ENCODE data around the gene PUS3.
A peak's percentile ranks its signal among the peaks of the same experiment; 100 is the strongest.

The PUS3 gene

DNA sequence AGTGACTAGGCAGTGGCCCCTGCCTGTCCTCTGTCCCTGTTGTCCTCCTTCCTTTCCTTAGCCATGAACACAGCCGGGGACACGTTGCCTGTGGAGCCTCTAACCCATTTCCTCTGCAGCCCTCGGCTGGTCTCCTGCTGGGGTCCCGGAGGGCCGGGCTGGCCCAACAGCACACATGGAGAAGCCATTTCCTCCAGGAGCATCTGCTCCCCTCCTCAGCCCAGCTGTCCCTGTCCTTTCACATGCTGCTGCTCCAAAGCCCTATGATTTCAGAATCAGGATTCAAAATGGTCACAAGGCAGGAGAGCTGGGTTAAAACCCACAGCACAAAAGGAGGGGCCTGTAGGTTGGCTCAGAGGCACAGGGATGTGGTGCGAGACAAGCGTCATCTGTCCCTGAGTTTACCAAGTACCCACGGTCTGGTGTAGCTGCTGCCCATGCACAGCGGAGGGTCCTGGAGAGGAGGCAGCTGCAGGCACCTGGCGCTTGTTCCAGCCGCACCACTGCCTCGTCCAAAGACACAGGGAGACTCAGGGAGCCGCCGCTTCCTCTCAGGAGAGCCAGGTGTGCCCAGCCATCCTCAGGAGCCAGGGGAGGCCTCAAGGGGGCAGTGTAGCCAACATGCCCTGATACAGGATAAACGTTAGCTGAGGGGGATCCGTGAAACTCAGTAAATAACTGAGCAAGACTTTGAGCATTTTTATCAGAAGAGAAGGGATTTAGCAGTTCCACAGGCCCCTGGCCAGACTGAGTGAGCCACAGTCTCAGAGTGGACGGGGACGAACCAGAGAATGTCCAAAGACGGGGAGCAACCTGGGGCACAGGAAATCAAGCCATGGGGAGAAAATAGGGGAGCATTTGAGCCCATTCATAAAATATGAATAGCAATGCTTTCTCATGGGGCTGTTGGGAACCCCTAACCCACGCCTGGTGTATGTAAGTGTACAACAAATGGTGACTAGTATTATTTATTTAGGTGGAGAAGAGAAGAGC, 38.9 kb upstream of the PUS3 start:
- FAIRE-seq (no peak), DNase-seq (ENCODE audit: low spot score) (peak; percentile 14)

DNA sequence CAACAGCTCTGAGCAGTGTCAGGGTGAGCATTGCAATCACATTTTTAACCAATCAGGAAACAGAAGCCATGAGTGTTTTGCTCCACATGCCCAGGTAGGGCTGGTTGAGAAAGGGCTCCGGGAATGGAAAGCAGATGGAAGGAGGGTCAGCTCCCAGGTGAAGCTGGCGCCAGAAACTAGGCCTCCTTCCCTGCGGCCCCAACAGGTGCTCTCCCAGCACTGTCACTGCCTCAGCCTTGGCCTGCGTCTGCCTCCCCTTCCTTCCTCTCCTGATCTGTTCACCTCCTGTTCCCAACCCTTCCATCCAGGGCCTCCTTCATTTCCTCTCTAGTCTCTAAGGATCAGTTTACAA, 38.2 kb upstream of the PUS3 start:
- DNase-seq (ENCODE audit: low spot score) = no peak
- no peak for FAIRE-seq

DNA sequence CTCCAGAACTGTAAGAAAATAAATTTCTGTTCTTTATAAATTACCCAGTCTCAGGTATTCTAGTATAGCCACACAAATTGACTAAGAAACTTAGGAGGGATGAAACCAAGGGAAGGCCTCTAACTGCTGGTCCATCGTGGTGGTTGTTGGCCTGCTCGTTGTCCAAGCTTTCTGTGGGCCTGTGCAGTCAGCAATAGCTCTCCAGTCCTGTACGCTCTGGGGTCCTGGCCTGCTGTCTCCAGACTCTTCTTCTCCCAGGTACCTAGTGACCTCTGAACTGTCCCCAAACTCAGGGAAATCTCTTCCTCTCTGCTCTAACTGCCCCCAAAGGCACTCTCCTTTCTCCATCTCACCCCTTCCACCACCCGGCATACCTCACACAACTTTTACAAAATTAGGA, 37.1 kb upstream of the PUS3 start:
- no peak for FAIRE-seq
- DNase-seq (ENCODE audit: low spot score) = no peak

DNA sequence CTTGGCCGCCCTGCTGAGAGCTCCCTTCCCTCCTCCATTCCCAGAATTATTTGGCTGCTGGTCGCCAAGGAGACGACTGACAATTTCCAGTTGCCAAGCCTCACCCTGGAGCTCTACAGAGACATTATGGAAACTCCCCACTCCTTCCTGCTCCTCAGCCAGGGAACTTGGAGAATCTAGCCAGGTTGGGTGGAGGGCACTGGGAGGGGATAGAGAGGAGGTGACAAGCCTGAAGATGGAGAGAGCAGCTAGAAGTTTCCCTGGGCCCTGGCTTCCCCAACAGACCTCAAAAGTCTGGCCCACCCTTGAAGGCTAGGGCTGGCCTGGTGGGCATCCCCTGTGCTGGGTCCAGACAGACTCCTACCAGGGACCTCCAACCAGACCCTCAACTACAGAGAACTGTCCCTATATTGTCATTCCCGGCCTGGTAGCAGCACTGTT, 36.1 kb upstream of the PUS3 start:
- no peak for FAIRE-seq
- DNase-seq (ENCODE audit: low spot score) = no peak

DNA sequence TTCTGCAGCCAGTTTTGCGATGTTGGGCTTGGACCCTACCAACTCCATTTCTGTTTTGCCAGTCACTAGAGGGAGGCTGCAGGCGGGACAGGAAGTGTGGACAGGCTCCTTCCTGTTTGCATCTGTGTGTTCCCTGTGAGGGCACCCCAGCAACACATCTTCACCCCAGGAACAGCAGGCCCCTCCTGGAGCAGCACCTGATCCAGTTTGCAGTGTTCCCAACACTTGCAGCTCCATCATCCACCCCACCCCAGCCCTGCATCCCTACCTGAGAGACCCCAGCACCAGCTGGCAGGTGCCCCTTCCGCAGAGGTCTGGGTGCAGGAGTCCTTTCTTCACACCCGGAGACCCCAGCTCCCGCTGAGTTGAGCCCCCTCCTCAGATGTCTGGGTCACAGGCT, 35.4 kb upstream of the PUS3 start:
- DNase-seq (ENCODE audit: low spot score) = no peak
- FAIRE-seq = no peak

DNA sequence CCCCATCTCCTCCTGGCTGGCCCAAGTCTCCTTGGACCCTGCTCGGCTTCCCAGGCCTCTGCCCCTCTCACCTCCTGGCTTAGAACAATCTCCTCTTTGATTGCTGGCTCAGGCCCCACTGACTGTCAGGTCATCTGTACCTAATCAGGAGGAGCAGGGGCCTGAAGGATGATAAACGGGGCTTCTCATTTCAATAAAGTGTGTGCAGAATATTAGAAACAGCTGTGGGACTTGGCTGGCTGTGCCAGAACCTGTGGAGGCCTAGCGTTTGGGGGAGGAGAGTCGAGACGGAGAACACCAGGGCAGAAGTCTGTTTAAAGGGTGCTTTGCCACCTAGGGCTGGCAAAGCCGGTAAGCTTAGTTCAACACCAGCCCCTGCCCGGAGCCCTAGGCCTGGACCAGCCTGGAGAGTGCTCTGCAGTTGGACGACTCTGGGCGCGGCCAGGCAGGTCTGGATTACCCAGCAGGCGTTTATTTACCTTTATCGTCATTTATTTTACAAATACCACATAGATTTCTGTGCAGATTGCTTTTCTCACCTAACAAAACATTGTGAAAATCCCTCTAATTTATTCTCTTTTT, 32.7 kb upstream of the PUS3 start:
- FAIRE-seq (no peak), DNase-seq (ENCODE audit: low spot score) (no peak)

- no peak for FAIRE-seq
- DNase-seq (ENCODE audit: low spot score) = no peak
These were observed 32.0 kb upstream of the PUS3 start for GRCh38 chr11:125935056-125935455.

DNA sequence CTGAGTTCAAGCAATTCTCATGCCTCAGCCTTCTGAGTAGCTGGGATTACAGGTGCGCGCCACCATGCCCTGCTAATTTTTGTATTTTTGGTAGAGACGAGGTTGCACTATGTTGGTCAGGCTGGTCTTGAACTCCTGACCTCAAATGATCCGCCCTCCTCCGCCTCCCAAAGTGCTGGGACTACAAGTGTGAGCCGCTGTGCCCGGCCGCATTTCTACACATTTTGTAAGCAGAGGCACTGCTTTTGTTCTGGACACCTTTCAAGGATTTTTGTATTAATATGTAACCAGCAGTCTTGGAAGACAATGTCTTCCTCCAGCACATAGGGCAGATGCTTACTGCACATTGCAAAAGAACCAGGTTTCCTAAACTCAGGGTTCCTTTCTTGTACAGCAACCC, 31.5 kb upstream of the PUS3 start:
- no peak for FAIRE-seq
- no peak for DNase-seq (ENCODE audit: low spot score)

GRCh38 chr11:125933030-125933813, 30.2 kb upstream of the PUS3 start:
- DNase-seq (ENCODE audit: low spot score) = no peak

DNA sequence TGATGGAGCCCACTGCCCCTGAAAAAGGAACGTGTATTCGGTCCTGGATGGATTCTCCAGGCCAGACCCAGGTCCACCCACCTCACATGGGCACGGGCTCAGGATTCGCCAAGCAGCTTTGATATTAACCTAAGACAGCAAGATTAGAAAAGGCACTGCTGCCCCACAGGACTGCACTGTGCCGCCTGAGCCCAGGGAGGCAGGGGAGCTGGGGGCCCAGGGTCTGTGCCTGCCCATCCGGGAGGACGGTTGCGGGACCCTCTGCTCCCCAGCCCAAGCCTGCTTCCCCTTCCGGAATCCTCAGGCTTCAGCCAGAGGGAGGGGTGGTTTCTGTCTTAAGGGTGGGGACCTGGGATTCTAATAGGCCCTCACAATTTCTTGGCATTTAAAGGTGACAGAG, 29.3 kb upstream of the PUS3 start:
- DNase-seq (ENCODE audit: low spot score) = no peak
- FAIRE-seq = no peak

More at GRCh38 chr11:125933030-125933813, 30.2 kb upstream of the PUS3 start:
- no peak for FAIRE-seq

- FAIRE-seq (no peak), DNase-seq (ENCODE audit: low spot score) (no peak)
These were observed 28.7 kb upstream of the PUS3 start for GRCh38 chr11:125931668-125932067.

- DNase-seq (ENCODE audit: low spot score) (no peak), FAIRE-seq (no peak)
These were observed 28.1 kb upstream of the PUS3 start for GRCh38 chr11:125931116-125931515.

GRCh38 chr11:125930076-125930450, 27.1 kb upstream of the PUS3 start:
- FAIRE-seq (no peak), DNase-seq (ENCODE audit: low spot score) (no peak)

DNA sequence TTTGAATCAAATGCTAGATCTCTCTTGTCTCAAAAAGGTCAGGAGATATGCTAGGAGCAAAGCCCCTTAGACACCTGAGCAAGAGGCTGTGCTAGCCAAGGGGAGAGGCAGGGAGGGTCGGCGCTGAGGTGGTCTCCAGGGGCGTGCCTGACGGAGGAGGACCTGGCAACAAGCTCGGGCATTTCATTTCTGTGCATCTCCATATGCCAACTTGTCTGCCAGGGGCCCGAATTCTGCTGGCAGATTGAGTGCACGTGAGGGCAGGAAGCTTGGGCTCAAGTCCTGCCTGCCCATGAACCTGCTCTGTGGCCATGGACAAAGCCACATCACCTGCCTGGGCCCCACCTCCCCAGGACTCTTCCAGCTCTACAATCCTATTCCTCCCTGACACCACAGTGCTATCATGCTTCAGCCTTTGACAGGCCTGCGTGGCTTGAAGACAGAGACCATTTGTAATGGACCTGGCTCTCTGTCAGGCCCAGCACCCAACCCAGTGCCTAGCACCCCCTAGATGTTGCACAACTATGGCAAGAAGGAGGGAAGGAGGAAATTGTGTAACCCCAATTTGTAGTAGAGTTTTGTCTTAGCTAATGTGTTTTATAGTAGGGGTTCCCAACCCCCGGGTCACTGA, 26.6 kb upstream of the PUS3 start:
- no peak for DNase-seq (ENCODE audit: low spot score)
- no peak for FAIRE-seq

GRCh38 chr11:125926682-125927081, 23.7 kb upstream of the PUS3 start:
- DNase-seq (ENCODE audit: low spot score) (no peak), FAIRE-seq (no peak)

GRCh38 chr11:125925804-125926203, 22.8 kb upstream of the PUS3 start:
- DNase-seq (ENCODE audit: low spot score) = no peak
- no peak for FAIRE-seq

- no peak for DNase-seq (ENCODE audit: low spot score)
- no peak for FAIRE-seq
These were observed 22.3 kb upstream of the PUS3 start for GRCh38 chr11:125925247-125925740.

DNA sequence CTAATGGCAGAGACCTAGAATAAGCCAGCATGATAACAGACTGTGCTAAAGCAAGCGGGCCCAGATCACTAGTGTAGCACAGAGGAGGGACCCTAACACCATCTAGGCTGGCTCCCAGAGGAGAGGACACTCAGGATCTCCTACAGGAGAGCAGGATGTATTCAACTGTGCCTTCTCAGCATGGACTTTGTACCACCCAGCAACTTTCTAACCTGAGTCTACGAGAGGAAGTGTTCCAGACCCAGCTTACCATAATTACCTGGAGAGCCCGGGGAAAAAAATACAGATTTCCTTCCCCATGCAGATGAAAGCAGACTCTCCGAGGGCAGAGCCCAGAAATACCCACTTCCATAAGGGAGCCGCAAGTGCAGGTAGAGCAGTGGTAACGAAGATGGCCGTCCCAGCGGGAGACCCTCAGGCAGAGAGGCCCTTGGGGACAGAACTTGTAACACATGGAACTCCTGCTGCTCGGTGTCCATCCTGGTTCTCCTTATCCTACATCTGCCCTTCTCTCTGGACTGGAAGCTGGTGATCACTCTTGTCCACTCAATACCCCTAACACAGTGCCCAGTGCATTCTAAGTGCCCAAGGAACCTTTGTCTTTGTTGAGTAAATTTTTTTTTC, 21.5 kb upstream of the PUS3 start:
- DNase-seq (ENCODE audit: low spot score) = no peak
- no peak for FAIRE-seq

DNA sequence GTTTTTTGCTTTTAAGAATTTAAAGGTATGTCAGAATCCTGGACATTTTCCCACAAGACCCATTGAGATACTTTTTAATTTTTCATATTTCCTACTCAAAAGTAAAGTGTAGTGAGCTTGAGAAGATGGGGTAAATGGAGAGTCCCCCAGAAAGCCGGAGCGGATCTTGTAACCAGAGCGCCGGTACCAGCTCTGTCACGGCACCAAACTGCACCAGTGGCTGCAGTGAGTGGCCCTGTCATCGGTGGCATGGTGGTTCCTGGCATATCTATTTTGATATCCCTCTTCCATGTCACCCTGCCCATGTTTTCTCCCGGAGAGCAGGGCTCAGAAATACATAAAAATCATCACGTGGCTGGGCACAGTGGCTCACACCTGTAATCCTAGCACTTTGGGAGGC, 20.6 kb upstream of the PUS3 start:
- FAIRE-seq (no peak), DNase-seq (ENCODE audit: low spot score) (no peak)

DNA sequence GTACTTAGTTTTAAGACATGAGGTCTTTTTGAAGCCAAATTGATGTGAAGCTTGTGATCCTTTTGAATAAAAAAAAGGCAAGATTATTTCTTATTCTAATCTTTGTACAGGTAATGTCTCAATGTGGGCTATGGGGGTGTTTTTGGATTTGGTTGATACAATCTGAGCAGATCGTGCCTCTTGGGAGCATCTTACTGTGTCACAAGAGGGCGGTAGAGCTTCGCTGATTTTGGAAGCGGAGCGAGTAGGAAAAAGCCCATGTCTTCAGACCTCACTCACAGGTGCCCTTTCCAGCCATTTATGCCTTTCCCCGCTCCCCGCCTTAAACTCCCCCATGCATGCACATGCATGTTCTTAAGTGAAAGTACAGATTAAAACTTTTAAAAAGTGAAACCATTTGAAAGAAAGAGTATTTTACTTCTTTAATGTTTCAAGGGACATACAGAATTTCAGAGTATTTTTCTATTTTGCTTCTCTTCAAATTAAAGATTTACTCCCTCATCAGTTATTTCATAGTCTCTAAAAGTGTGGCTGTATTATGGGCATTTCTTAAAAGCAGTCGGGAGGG, 20.1 kb upstream of the PUS3 start:
- DNase-seq (ENCODE audit: low spot score) = peak; percentile 47
- no peak for FAIRE-seq

- FAIRE-seq = no peak
These were observed 19.1 kb upstream of the PUS3 start for GRCh38 chr11:125922156-125922555.

More at GRCh38 chr11:125922156-125922555, 19.1 kb upstream of the PUS3 start:
- no peak for DNase-seq (ENCODE audit: low spot score)
